Kidney (tissue), 22 donors: ENCODE measurements around the gene OR5J2. TPM values are rescaled to one million over a fixed set of nuclear protein-coding genes. Genes with fewer than 3 reads are reported as not detected.
"Not testable (repeated sequence)": the region's sequence is repeated elsewhere in the genome, so short reads cannot be mapped to it uniquely, and the experiment has no call there.

Experiments
- DNase-seq, 5 donors: peaks; one replicate each; pipeline ENCODE4 v3.0.0-alpha.2; 2013 to 2020
- FAIRE-seq: peaks from 2 replicates; lab custom pipeline; 2012; peaks lifted over from hg19 to GRCh38; lab: Jason Lieb, UNC
- H3K27ac ChIP-seq, 2 donors: one replicate each; pipeline ENCODE4 v1.7.0; 2013; ENCODE audit warnings: low read depth in 2 of 2, low read length in 2 of 2, inconsistent platforms in 1 of 2
- H3K27me3 ChIP-seq: one replicate; pipeline ENCODE4 v1.7.1; 2013; ENCODE audit warnings: low read length, inconsistent platforms; ENCODE audit not compliant: control insufficient read depth, insufficient read depth
- H3K36me3 ChIP-seq, 3 donors: one replicate each; pipeline versions ENCODE4 v1.7.0 to v1.7.1; 2013; ENCODE audit warnings: low read length in 3 of 3, control low read depth in 1 of 3, inconsistent platforms in 1 of 3; ENCODE audit not compliant: insufficient read depth in 3 of 3, control insufficient read depth in 2 of 3
- H3K4me1 ChIP-seq, 3 donors: one replicate each; pipeline versions ENCODE4 v1.7.0 to v1.7.1; 2013; ENCODE audit warnings: low read length in 3 of 3, inconsistent platforms in 1 of 3, low read depth in 1 of 3; ENCODE audit not compliant: control insufficient read depth in 2 of 3, insufficient read depth in 2 of 3
- H3K4me3 ChIP-seq, 3 donors: one replicate each; pipeline versions ENCODE4 v1.7.0 to v1.8.1; 2013; ENCODE audit warnings: low read length in 3 of 3, control low read depth in 1 of 3, inconsistent platforms in 1 of 3
- H3K9ac ChIP-seq, 3 donors: one replicate each; pipeline versions ENCODE4 v1.7.0 to v1.7.1; 2013; ENCODE audit warnings: low read length in 3 of 3, control low read depth in 1 of 3, inconsistent platforms in 1 of 3
- H3K9me3 ChIP-seq, 3 donors: one replicate each; pipeline versions ENCODE4 v1.7.0 to v1.7.1; 2013; ENCODE audit warnings: low read length in 3 of 3, control low read depth in 1 of 3, inconsistent platforms in 1 of 3; ENCODE audit not compliant: control insufficient read depth in 2 of 3, insufficient read depth in 1 of 3
- intact Hi-C: fragments of 100-400 bp; cut with DNase I; formaldehyde crosslinking; loops from one replicate; pipeline ENCODE4 v1.11.1; 2022
- long read RNA-seq, 10 donors: library from polyadenylated mRNA in 1 of 10; unstranded in 1 of 10; transcript quantifications; one replicate each; pipeline ENCODE4 v2.0.0 and lab custom pipeline, GENCODE V29; 2021 to 2026
- polyA plus RNA-seq: library from polyadenylated mRNA; stranded (reverse); fragments of 350-450 nt; fragmentation: Illumina TruSeq; extraction: RNeasy Lipid Tissue Mini Kit (QIAGEN cat#74804); gene quantifications from one replicate; pipeline ENCODE4 v1.2.3, GENCODE V29; 2014; ENCODE audit warnings: low read depth, low replicate concordance; ENCODE audit not compliant: insufficient read depth
- total RNA-seq: library from RNA; stranded (reverse); fragmentation: NEBNext Ultra II Directional; extraction: Animal tissue kit (Norgen Biotek cat#: 25700); gene quantifications from one replicate; pipeline ENCODE4 v1.2.1, GENCODE V29; 2021
- TF ChIP-seq, protein P1 (sequence below): IDR thresholded peaks from 3 replicates; pipeline ENCODE4 v1.5.1; 2012; ENCODE audit warnings: mild to moderate bottlenecking, moderate library complexity, borderline replicate concordance; ENCODE audit not compliant: insufficient read depth; ENCODE audit errors: extremely low read depth
- donor health status: control.
- donor health status: control.
- donor health status: control.
- donor health status: control.
- donor health status: control.
- donor health status: DM: yes; HTN: yes; CAD: no.
- donor health status: Normal renal cell carcinoma (clear cell type).

The OR5J2 gene
- total RNA-seq: not detected
- not detected for polyA plus RNA-seq
- long read RNA-seq, donor 1: 0 reads
- long read RNA-seq, donor 2: 0 reads
- long read RNA-seq, donor 3: 0 reads
- long read RNA-seq, donor 4: 0 reads
- long read RNA-seq, donor 5: 0 reads
- long read RNA-seq, donor 6: 0 reads
- long read RNA-seq, donor 7: 0 reads
- long read RNA-seq, donor 8: 0 reads
- long read RNA-seq, donor 9, partial matches to known transcripts: 0 of 1 reads
- long read RNA-seq, donor 9, other reads (novel, unspliced or antisense): 0 of 1 reads
- long read RNA-seq, donor 10: 0 reads

DNA sequence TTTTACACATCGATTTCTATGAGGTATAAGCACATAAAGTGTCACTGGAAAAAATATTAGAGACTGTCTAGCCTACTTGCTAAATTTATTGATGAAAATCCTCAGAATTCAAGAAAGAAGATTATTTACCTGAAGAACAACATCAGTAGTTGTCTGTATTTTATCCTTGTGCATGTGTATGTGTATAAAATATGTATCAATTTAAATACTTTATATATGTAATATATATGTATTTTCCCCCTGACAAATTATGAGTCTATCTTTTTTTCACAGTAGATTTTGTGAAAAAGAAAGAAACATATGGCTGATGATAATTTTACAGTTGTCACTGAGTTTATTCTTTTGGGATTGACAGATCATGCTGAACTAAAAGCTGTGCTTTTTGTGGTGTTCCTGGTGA, at the start of gene OR5J2:
TSS of gene OR5J2 (plus strand) at position 301 of the 400 bp plus-strand sequence. CDS start at position 301, 0 bp downstream.
- no peak within 1 kb of the TSS for H3K27ac ChIP-seq
- H3K4me3 ChIP-seq: no peak within 1 kb of the TSS
- no peak for DNase-seq
- intact Hi-C loops: no loop called here
- no peak within 1 kb of the TSS for H3K9ac ChIP-seq
- TF ChIP-seq, protein P1, sequence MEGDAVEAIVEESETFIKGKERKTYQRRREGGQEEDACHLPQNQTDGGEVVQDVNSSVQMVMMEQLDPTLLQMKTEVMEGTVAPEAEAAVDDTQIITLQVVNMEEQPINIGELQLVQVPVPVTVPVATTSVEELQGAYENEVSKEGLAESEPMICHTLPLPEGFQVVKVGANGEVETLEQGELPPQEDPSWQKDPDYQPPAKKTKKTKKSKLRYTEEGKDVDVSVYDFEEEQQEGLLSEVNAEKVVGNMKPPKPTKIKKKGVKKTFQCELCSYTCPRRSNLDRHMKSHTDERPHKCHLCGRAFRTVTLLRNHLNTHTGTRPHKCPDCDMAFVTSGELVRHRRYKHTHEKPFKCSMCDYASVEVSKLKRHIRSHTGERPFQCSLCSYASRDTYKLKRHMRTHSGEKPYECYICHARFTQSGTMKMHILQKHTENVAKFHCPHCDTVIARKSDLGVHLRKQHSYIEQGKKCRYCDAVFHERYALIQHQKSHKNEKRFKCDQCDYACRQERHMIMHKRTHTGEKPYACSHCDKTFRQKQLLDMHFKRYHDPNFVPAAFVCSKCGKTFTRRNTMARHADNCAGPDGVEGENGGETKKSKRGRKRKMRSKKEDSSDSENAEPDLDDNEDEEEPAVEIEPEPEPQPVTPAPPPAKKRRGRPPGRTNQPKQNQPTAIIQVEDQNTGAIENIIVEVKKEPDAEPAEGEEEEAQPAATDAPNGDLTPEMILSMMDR: no peak
- H3K27me3 ChIP-seq: no peaks in the 10 kb centered on the region
- H3K4me1 ChIP-seq: no peaks in the 10 kb centered on the region
- no peak for FAIRE-seq
- no peaks in the 10 kb centered on the region for H3K36me3 ChIP-seq
- H3K9me3 ChIP-seq: peaks cover 0 to 2% (median 0%) of the 10 kb centered on the region in 3 donors

DNA sequence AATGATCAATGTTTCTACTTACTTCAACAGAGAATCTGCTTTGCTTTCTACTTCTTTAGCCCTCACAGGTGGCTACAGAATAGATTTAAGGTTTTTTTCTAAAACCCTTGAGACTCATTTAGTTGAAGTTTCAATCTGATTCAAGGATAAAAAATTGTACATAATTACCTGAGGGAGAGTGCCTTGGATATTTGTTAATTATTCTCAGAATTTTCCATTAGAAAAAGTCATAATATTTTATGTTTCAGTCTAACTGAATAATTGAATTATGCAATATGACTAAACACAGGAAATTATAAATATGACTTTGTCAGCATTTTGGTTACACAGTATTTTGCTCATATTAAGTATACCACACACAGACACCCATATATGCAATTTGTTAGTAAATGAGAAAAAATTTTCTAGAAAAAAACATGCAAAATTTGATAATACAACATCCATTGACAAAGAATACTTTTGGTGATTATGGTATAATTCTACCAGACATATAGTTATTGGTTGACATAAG, 36.2 kb upstream of the OR5J2 start, which contains the start of gene OR8J3:
TSS of gene OR8J3 (minus strand) at position 51 of the 511 bp plus-strand sequence. CDS start 2,483 bp downstream, outside the sequence.
- H3K27ac ChIP-seq: no peak within 1 kb of the TSS
- no peaks in the 10 kb centered on the region for H3K36me3 ChIP-seq
- DNase-seq (no peak), FAIRE-seq (no peak)
- no peak within 1 kb of the TSS for H3K4me3 ChIP-seq
- no peaks in the 10 kb centered on the region for H3K27me3 ChIP-seq
- H3K4me1 ChIP-seq: no peaks in the 10 kb centered on the region
- intact Hi-C loops: no loop called here
- no peak within 1 kb of the TSS for H3K9ac ChIP-seq
- H3K9me3 ChIP-seq: peaks cover 0 to 9% (median 0%) of the 10 kb centered on the region in 3 donors
- TF ChIP-seq, protein P1: no peak

DNA sequence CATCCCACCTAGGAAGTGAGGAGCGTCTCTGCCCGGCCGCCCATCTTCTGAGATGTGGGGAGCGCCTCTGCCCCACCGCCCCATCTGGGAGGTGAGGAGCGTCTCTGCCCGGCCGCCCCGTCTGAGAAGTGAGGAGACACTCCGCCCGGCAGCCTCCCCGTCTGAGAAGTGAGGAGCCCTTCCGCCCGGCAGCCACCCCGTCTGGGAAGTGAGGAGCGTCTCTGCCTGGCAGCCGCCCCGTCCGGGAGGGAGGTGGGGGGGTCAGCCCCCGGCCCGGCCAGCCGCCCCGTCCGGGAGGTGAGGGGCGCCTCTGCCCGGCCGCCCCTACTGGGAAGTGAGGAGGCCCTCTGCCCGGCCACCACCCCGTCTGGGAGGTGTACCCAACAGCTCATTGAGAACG, 32.7 kb upstream of the OR5J2 start:
- intact Hi-C loops, H3K27ac ChIP-seq, H3K4me3 ChIP-seq, DNase-seq, H3K9ac ChIP-seq, FAIRE-seq, H3K36me3 ChIP-seq, H3K9me3 ChIP-seq, H3K27me3 ChIP-seq, H3K4me1 ChIP-seq: not testable (repeated sequence)

DNA sequence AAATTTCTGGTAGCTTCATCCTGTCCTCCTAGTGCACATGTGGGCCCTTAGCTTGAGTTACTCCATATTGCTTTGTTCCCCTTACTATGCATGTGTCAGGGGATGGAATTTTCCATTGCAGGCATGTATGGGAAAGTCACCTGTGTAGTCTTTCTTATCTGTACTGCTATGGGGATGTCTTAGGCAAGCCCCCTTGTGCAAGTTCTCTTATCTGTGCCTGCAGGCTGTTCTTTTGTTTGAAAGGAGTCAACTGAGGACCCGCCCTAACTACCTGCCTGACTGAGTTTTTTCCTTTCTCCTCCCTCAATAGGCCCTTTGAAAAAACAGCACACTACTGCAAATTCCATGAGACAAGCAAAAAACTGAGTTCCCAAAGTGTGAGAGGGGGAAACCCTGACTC, 25.0 kb upstream of the OR5J2 start:
- Histone ChIP-seq H3K9me3 (no peaks in the 10 kb centered on the region), H3K4me3 (no peak overlapping the region), H3K36me3 (no peaks in the 10 kb centered on the region), H3K4me1 (no peaks in the 10 kb centered on the region), H3K9ac (no peak overlapping the region), H3K27me3 (no peaks in the 10 kb centered on the region), H3K27ac (no peak overlapping the region)
- FAIRE-seq: no peak
- DNase-seq: no peak
- intact Hi-C loops: no loop called here
- TF ChIP-seq, protein P1: no peak
